ENCODE results near the gene AAMP. TPM values are rescaled to one million over a fixed set of nuclear protein-coding genes. Genes with fewer than 3 reads are reported as not detected.

AAMP gene
- total RNA-seq, 4 donors from 2014 or later = 97.8 to 163 (median 131) TPM

GRCh38 chr2:218224186-218224585, 45.8 kb downstream of the AAMP start:
- Histone ChIP-seq H3K27ac (no peak overlapping the region), H3K4me3 (no peak overlapping the region), H3K4me1 (peaks cover 6 to 71% (median 25%) of the 10 kb centered on the region in 3 donors), H3K27me3 (no peaks in the 10 kb centered on the region), H3K36me3 (peaks cover 0 to 47% of the 10 kb centered on the region in 2 donors), H3K9me3 (no peaks in the 10 kb centered on the region)
- TF ChIP-seq POLR2A (IDR thresholded peaks at IDR 0.05) (no peak), POLR2AphosphoS5 (IDR thresholded peaks at IDR 0.05) (no peak), EP300 (IDR thresholded peaks at IDR 0.05) (no peak), CTCF (IDR thresholded peaks at IDR 0.05) (no peak)
- WGBS, 2 donors (ENCODE audit: low coverage in 1 of 2) = 22 to 50% methylated on average over 1 of the region's 1 CpG
- no peak for ATAC-seq

GRCh38 chr2:218223046-218223445, 46.9 kb downstream of the AAMP start:
- no peak for TF ChIP-seq EP300 (IDR thresholded peaks at IDR 0.05)
- no peak for TF ChIP-seq POLR2AphosphoS5 (IDR thresholded peaks at IDR 0.05)
- no peak for TF ChIP-seq POLR2A (IDR thresholded peaks at IDR 0.05)

GRCh38 chr2:218221000-218221399, 48.9 kb downstream of the AAMP start:
- no peaks in the 10 kb centered on the region for H3K9me3 ChIP-seq
- 50 to 80% methylated on average over 1 to 5 of the region's 5 CpGs for WGBS, 2 donors (ENCODE audit: low coverage in 1 of 2)
- H3K36me3 ChIP-seq = peaks cover 0 to 16% of the 10 kb centered on the region in 2 donors
- H3K4me1 ChIP-seq = peaks cover 15 to 77% (median 31%) of the 10 kb centered on the region in 3 donors
- ATAC-seq = no peak
- H3K27me3 ChIP-seq = no peaks in the 10 kb centered on the region
- H3K4me3 ChIP-seq = no peak overlapping the region
- H3K27ac ChIP-seq = peak overlapping the region in 1 of 4 donors; percentile 18
- TF ChIP-seq POLR2A (IDR thresholded peaks at IDR 0.05) (no peak), EP300 (IDR thresholded peaks at IDR 0.05) (no peak)

More at GRCh38 chr2:218223046-218223445, 46.9 kb downstream of the AAMP start:
- 48 to 74% methylated on average over 5 of the region's 5 CpGs for WGBS, 2 donors (ENCODE audit: low coverage in 1 of 2)
- no peak overlapping the region for H3K4me3 ChIP-seq
- H3K4me1 ChIP-seq = peaks cover 15 to 71% (median 30%) of the 10 kb centered on the region in 3 donors
- no peak overlapping the region for H3K27ac ChIP-seq
- peaks cover 0 to 36% of the 10 kb centered on the region in 2 donors for H3K36me3 ChIP-seq
- no peaks in the 10 kb centered on the region for H3K27me3 ChIP-seq
- no peaks in the 10 kb centered on the region for H3K9me3 ChIP-seq
- no peak for ATAC-seq

- H3K27ac ChIP-seq = peak overlapping the region in 2 of 4 donors; percentile 90 to 92
- H3K4me1 ChIP-seq = peaks cover 15 to 79% (median 31%) of the 10 kb centered on the region in 3 donors
- 37 to 38% methylated on average over 2 of the region's 2 CpGs for WGBS, 2 donors (ENCODE audit: low coverage in 1 of 2)
- H3K27me3 ChIP-seq = no peaks in the 10 kb centered on the region
- no peak for ATAC-seq
- peak overlapping the region in 1 of 2 donors; percentile 94 for H3K4me3 ChIP-seq
- peaks cover 0 to 7% of the 10 kb centered on the region in 2 donors for H3K36me3 ChIP-seq
- H3K9me3 ChIP-seq = no peaks in the 10 kb centered on the region
- TF ChIP-seq CTCF (IDR thresholded peaks at IDR 0.05) (no peak), EP300 (IDR thresholded peaks at IDR 0.05) (no peak), POLR2AphosphoS5 (IDR thresholded peaks at IDR 0.05) (no peak), POLR2A (IDR thresholded peaks at IDR 0.05) (no peak)
Measured at GRCh38 chr2:218219934-218220333, 50.0 kb downstream of the AAMP start.

- Histone ChIP-seq H3K27me3 (no peaks in the 10 kb centered on the region), H3K27ac (peak overlapping the region; percentile 90 to 96 (median 93)), H3K4me3 (peak overlapping the region; percentile 72 to 94), H3K4me1 (peaks cover 15 to 66% (median 31%) of the 10 kb centered on the region in 3 donors), H3K9me3 (no peaks in the 10 kb centered on the region), H3K36me3 (no peaks in the 10 kb centered on the region)
- no peak for TF ChIP-seq POLR2A (IDR thresholded peaks at IDR 0.05)
- no peak for TF ChIP-seq CTCF (IDR thresholded peaks at IDR 0.05)
- TF ChIP-seq POLR2AphosphoS5 (IDR thresholded peaks at IDR 0.05) = no peak
- TF ChIP-seq EP300 (IDR thresholded peaks at IDR 0.05) = no peak
- no peak for ATAC-seq
- WGBS, 2 donors (ENCODE audit: low coverage in 1 of 2) = 6 to 17% methylated on average over 4 of the region's 4 CpGs
Measured at GRCh38 chr2:218218268-218219185, 51.4 kb downstream of the AAMP start.

Measured in gastroesophageal sphincter (tissue), 4 donors.